Uterus (tissue), 2 donors: ENCODE results near the gene DAB2IP.

Experiments
- POLR2A ChIP-seq, 2 donors: fragments of 450-650 bp; IDR thresholded peaks; one replicate each; pipeline ENCODE4 v1.6.1; 2016; ENCODE audit warnings: antibody characterized with exemption in 2 of 2, mild to moderate bottlenecking in 1 of 2, moderate library complexity in 1 of 2
- TF ChIP-seq, protein P1 (sequence below), 4 experiments: fragments of 200-600 bp in 2 of 4; fragments of 450-650 bp in 2 of 4; sonication (generic) in 2 of 4; IDR thresholded peaks; one replicate each; pipeline ENCODE4 v1.5.1; 2016 to 2019; ENCODE audit warnings: antibody characterized with exemption in 4 of 4, mild to moderate bottlenecking in 2 of 4, moderate library complexity in 1 of 4

DNA sequence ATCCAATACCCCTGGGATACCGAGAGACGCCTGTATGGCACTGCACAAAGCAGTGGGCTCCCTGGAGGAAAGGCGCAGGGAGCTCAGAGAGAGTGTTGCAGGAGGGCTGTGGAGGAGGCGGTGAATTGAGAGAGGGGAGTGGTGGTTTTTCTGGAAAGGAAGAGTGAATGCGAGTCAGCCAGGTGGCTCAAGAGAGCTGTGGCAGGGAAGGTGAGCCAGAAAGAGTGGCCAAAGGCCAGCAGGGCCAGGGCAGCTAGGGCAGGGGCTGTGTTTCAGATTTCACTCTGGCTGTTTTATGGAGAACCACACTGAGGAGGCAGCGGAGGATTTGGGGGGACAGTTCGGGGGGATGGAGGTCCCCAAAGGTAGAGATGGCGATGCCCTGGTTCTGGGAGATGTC lies 13.0 kb upstream of the DAB2IP start:
- TF ChIP-seq, protein P1, sequence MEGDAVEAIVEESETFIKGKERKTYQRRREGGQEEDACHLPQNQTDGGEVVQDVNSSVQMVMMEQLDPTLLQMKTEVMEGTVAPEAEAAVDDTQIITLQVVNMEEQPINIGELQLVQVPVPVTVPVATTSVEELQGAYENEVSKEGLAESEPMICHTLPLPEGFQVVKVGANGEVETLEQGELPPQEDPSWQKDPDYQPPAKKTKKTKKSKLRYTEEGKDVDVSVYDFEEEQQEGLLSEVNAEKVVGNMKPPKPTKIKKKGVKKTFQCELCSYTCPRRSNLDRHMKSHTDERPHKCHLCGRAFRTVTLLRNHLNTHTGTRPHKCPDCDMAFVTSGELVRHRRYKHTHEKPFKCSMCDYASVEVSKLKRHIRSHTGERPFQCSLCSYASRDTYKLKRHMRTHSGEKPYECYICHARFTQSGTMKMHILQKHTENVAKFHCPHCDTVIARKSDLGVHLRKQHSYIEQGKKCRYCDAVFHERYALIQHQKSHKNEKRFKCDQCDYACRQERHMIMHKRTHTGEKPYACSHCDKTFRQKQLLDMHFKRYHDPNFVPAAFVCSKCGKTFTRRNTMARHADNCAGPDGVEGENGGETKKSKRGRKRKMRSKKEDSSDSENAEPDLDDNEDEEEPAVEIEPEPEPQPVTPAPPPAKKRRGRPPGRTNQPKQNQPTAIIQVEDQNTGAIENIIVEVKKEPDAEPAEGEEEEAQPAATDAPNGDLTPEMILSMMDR (IDR thresholded peaks at IDR 0.05), result no peak
- TF ChIP-seq POLR2A (IDR thresholded peaks at IDR 0.05), result no peak
